ENCODE measurements around the gene DCST1. TPM values are rescaled to one million over a fixed set of nuclear protein-coding genes. Genes with fewer than 3 reads are reported as not detected.
A peak's percentile ranks its signal among the peaks of the same experiment; 100 is the strongest.

Gene DCST1
- total RNA-seq, 2 experiments from 2014 or later, result not detected

DNA sequence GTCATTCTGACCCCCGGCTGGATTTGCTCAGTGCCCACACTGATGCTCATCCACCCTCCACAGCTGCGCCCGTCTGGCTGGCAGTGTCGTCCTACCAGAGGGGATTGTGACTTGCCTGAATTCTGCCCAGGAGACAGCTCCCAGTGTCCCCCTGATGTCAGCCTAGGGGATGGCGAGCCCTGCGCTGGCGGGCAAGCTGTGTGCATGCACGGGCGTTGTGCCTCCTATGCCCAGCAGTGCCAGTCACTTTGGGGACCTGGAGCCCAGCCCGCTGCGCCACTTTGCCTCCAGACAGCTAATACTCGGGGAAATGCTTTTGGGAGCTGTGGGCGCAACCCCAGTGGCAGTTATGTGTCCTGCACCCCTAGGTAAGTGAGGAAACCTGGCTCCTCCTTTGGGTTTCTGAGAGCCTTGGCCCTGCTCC is 24.2 kb downstream of the DCST1 start:
- peaks cover 29% of the 10 kb centered on the region for H3K36me3 Mint-ChIP-seq (ENCODE audit: low read depth)
- intact Hi-C loops (cut with DNase I, micrococcal nuclease), result no loop called here
- no peak overlapping the region for H3K27ac Mint-ChIP-seq
- H3K4me1 Mint-ChIP-seq, result peaks cover 17% of the 10 kb centered on the region
- ChIA-PET CTCF (interaction anchor here (0.6 to 7.5 kb wide), 4 partner anchors 14 to 102 kb away, joined by 3 to 67 read pairs (median 4); partner anchors contain the start of gene PBXIP1), POLR2A (no interaction called here)
- no peaks in the 10 kb centered on the region for H3K27me3 Mint-ChIP-seq
- H3K9me3 Mint-ChIP-seq (ENCODE audit: low read depth), result no peaks in the 10 kb centered on the region
- DNase-seq (no peak), ATAC-seq (no peak)
- no peak overlapping the region for H3K4me3 Mint-ChIP-seq

GRCh38 chr1:155060736-155061135 is 27.1 kb downstream of the DCST1 start:
- ChIA-PET CTCF (interaction anchor here (0.8 to 7.5 kb wide), 16 partner anchors 9 to 501 kb away, joined by 3 to 67 read pairs (median 5); partner anchors contain the start of genes ADAM15, KRTCAP2, PBXIP1 and TRIM46), POLR2A (no interaction called here)
- H3K27me3 Mint-ChIP-seq, result no peaks in the 10 kb centered on the region
- H3K27ac Mint-ChIP-seq, result no peak overlapping the region
- peaks cover 23% of the 10 kb centered on the region for H3K36me3 Mint-ChIP-seq (ENCODE audit: low read depth)
- intact Hi-C loops (cut with DNase I, micrococcal nuclease), result loop anchor here (1.0 to 5.0 kb wide), 10 partner anchors 9 to 583 kb away; partner anchors contain the start of genes PYGO2 (in 2 of the 2) and ADAM15 (in 1 of the 2)
- no peaks in the 10 kb centered on the region for H3K9me3 Mint-ChIP-seq (ENCODE audit: low read depth)
- no peak overlapping the region for H3K4me3 Mint-ChIP-seq
- no peak for ATAC-seq
- no peak for DNase-seq
- peaks cover 29% of the 10 kb centered on the region for H3K4me1 Mint-ChIP-seq

DNA sequence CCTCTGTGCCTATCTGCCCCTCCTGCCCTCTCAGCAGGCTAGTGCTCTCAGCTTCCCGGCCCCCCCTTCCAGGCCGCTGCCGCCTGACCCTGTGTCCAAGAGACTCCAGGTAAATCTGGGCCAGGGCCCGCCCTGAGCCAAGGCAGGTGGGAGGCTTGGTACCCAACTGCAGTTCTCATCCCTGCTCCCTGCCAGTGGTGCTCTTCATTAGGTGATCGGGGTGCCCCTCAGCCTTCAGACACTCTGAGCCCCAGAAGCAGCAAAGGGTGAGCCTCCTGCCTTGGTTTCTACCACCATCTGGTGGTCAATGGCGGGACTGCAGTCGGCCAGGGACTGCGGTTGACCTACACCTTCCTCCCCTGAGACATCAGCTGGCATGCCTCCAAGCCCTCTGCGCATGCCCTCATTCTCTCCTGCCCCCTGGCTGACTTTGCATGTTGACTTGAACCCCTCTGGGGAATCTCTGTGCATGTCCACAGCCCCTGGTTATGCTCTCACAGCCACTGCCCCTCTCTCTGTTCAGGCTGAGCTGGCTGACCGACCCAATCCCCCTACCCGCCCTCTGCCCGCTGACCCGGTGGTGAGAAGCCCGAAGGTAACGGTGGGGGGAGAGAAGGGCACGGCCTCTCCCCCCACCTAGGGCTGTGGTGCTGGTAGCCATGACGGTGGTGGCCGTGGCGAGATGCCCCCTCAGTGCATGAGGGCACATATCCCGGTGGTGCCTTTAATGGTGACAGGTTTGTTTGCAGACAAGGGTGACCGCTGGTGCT is 27.9 kb downstream of the DCST1 start:
- Mint-ChIP-seq H3K27ac (no peak overlapping the region), H3K4me3 (no peak overlapping the region), H3K36me3 (ENCODE audit: low read depth) (peaks cover 17% of the 10 kb centered on the region), H3K4me1 (peaks cover 31% of the 10 kb centered on the region), H3K27me3 (no peaks in the 10 kb centered on the region), H3K9me3 (ENCODE audit: low read depth) (no peaks in the 10 kb centered on the region)
- POLR2A ChIA-PET, result interaction anchor here (0.5 kb wide), 1 partner anchor 82 kb away, joined by 3 read pairs; no protein-coding TSS in a partner anchor
- intact Hi-C loops (cut with DNase I, micrococcal nuclease), result loop anchor here (1.0 to 5.0 kb wide), 11 partner anchors 10 to 584 kb away; partner anchors contain the start of genes PYGO2 (in 2 of the 2), ADAM15 (in 1 of the 2) and PMVK (in 1 of the 2)
- DNase-seq (peak; percentile 97), ATAC-seq (peak; percentile 62)
- CTCF ChIA-PET, result interaction anchor here (0.6 to 7.5 kb wide), 30 partner anchors 9 to 622 kb away, joined by 3 to 67 read pairs (median 4); partner anchors contain the start of genes ADAM15, EFNA3, KRTCAP2 and PBXIP1

GRCh38 chr1:155062151-155062686 is 28.6 kb downstream of the DCST1 start:
- ChIA-PET POLR2A (interaction anchor here (0.5 kb wide), 1 partner anchor 83 kb away, joined by 3 read pairs; no protein-coding TSS in a partner anchor), CTCF (interaction anchor here (0.6 to 9.1 kb wide), 30 partner anchors 8 to 623 kb away, joined by 3 to 81 read pairs (median 5); partner anchors contain the start of genes ADAM15, EFNA3, KRTCAP2 and PMVK)
- H3K27me3 Mint-ChIP-seq, result no peaks in the 10 kb centered on the region
- peak overlapping the region; percentile 31 for H3K27ac Mint-ChIP-seq
- H3K4me1 Mint-ChIP-seq, result peaks cover 31% of the 10 kb centered on the region
- intact Hi-C loops (cut with DNase I, micrococcal nuclease), result loop anchor here (1.0 to 5.0 kb wide), 3 partner anchors 100 to 585 kb away; partner anchors contain the start of genes PMVK (in 1 of the 2) and PYGO2 (in 1 of the 2)
- DNase-seq (peak; percentile 46), ATAC-seq (no peak)
- peaks cover 16% of the 10 kb centered on the region for H3K36me3 Mint-ChIP-seq (ENCODE audit: low read depth)
- H3K4me3 Mint-ChIP-seq, result peak overlapping the region; percentile 83
- no peaks in the 10 kb centered on the region for H3K9me3 Mint-ChIP-seq (ENCODE audit: low read depth)

DNA sequence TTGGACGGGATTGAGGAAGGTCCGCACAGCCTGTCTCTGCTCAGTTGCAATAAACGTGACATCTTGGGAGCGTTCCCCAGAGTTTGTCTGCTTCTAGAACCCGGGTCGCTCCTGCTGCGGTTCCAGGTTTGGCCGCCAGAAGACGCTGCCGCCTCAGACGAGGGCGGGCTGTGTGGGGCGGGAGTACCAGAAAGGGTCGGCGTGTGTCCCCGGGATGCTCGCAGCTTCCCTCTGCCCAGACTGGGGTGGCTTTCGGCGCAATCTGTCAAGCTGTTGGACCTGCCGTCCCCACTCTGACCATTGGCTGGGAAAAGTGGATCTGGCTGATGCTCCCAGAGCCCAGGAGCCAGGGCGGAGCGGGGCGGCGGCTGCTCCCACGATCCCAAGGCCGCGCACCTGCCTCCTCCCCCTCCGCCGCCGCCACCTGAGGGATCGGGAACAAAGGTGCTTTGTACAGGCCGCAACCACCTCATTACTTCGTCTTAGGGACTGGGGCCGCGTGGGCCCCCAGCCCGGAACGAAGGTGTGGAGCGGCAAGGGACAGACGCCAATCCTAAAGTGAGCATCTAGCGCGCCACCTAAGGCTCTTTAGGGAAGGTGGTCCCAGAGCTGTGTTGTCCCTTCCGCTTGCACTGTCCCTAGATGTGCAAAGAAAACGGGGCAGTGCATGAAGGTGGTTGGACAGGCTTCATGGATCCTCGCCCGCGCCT is 29.2 kb downstream of the DCST1 start:
- Mint-ChIP-seq H3K4me1 (peaks cover 31% of the 10 kb centered on the region), H3K27me3 (no peaks in the 10 kb centered on the region), H3K4me3 (peak overlapping the region; percentile 83), H3K36me3 (ENCODE audit: low read depth) (peaks cover 13% of the 10 kb centered on the region), H3K9me3 (ENCODE audit: low read depth) (no peaks in the 10 kb centered on the region), H3K27ac (peak overlapping the region; percentile 60)
- POLR2A ChIA-PET, result interaction anchor here (0.6 kb wide), 1 partner anchor 735 kb away, joined by 6 read pairs; no protein-coding TSS in a partner anchor
- CTCF ChIA-PET, result interaction anchor here (0.7 to 9.1 kb wide), 11 partner anchors 8 to 260 kb away, joined by 3 to 81 read pairs (median 5); partner anchors contain the start of genes ADAM15 and PBXIP1
- DNase-seq, result peak; percentile 92
- ATAC-seq, result peak; percentile 42
- intact Hi-C loops (cut with DNase I, micrococcal nuclease), result loop anchor here (1.0 to 5.0 kb wide), 10 partner anchors 8 to 586 kb away; partner anchors contain the start of genes ADAM15 (in 1 of the 2), KRTCAP2 (in 1 of the 2), PMVK (in 1 of the 2) and PYGO2 (in 1 of the 2)

DNA sequence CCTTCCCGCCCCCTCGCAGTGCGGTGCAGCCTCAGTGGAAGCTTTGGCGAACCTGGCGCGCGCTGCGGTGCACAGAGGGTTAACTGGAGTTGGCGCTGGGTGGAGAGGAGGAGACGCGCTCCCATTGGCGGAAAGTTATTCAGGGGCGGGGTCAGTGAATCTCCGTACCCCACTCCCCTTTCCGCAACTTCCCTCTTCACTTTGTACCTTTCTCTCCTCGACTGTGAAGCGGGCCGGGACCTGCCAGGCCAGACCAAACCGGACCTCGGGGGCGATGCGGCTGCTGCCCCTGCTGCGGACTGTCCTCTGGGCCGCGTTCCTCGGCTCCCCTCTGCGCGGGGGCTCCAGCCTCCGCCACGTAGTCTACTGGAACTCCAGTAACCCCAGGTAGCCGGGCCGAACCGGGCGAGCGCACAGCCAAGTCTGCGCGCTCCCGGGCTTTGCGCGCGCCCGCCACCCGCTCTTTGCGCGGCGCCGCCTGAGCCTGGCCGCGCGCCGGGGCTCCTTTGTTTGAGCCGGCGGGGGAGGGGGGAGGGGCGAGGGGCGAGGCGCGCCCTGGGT is 30.0 kb downstream of the DCST1 start, which contains the start of gene EFNA4:
EFNA4 (plus strand) TSS at position 191 of the 561 bp plus-strand sequence; CDS start at position 275, 84 bp downstream.
- POLR2A ChIA-PET, result interaction anchor here (0.5 to 0.6 kb wide), 3 partner anchors 17 to 734 kb away, joined by 3 to 6 read pairs (median 3); no protein-coding TSS in a partner anchor
- H3K27ac Mint-ChIP-seq, result peak within 1 kb of the TSS; percentile 72
- CTCF ChIA-PET, result interaction anchor here (0.6 to 9.1 kb wide), 10 partner anchors 10 to 108 kb away, joined by 3 to 81 read pairs (median 4); partner anchors contain the start of genes ADAM15, EFNA3 and PBXIP1
- peak within 1 kb of the TSS; percentile 83 for H3K4me3 Mint-ChIP-seq
- H3K9me3 Mint-ChIP-seq (ENCODE audit: low read depth), result no peaks in the 10 kb centered on the region
- DNase-seq (peak; percentile 92), ATAC-seq (peak; percentile 87)
- H3K27me3 Mint-ChIP-seq, result no peaks in the 10 kb centered on the region
- intact Hi-C loops (cut with DNase I, micrococcal nuclease), result loop anchor here (1.0 to 5.0 kb wide), 10 partner anchors 8 to 586 kb away; partner anchors contain the start of genes ADAM15 (in 1 of the 2), EFNA3 (in 1 of the 2), KRTCAP2 (in 1 of the 2) and PYGO2 (in 1 of the 2)
- peaks cover 11% of the 10 kb centered on the region for H3K36me3 Mint-ChIP-seq (ENCODE audit: low read depth)
- H3K4me1 Mint-ChIP-seq, result peaks cover 31% of the 10 kb centered on the region

DNA sequence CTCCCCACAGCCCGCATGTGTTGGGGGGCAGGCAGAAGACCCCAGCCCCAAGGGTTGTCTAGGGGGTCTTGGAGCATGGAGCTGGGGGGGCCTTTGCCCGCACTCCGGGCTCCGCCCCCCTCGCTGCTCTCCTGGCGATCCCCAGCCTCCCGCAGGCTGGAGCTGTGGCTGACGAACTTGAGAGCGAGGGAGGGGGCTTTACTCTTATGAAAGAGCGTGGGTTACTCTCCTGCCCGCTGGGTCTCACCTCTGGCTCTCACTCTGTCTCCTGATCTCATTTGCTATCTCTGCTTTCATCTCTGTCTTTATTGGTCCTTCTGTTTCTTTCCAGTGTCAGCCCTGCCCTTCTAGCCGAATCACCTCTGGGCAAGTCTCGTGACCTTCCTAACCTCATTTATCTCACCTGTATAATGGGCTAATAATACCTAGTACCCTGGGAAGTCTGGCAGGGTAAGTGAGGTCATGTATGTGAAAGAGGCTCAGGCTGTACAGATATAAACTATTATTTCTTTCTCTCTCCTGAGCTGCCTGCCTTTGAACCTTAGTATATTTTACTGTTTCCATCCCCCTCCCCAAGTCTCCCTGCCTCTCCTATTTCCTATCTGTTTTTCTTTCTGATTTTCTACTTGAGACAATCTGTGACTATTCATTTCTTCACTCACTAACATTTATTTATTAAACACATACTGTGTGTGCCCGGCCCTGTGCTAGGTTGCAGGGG is 30.6 kb downstream of the DCST1 start:
- ChIA-PET CTCF (interaction anchor here (0.7 to 9.1 kb wide), 9 partner anchors 11 to 206 kb away, joined by 3 to 81 read pairs (median 4); partner anchors contain the start of genes ADAM15 and EFNA3), POLR2A (interaction anchor here (0.6 kb wide), 1 partner anchor 201 kb away, joined by 5 read pairs; no protein-coding TSS in a partner anchor)
- peak overlapping the region; percentile 72 for H3K27ac Mint-ChIP-seq
- ATAC-seq, result peak; percentile 14
- peak overlapping the region; percentile 83 for H3K4me3 Mint-ChIP-seq
- no peaks in the 10 kb centered on the region for H3K27me3 Mint-ChIP-seq
- intact Hi-C loops (cut with DNase I, micrococcal nuclease), result loop anchor here (1.0 to 5.0 kb wide), 3 partner anchors 14 to 587 kb away; partner anchors contain the start of genes EFNA3 (in 1 of the 2) and PYGO2 (in 1 of the 2)
- DNase-seq, result peak; percentile 67
- no peaks in the 10 kb centered on the region for H3K9me3 Mint-ChIP-seq (ENCODE audit: low read depth)
- H3K36me3 Mint-ChIP-seq (ENCODE audit: low read depth), result peaks cover 12% of the 10 kb centered on the region
- H3K4me1 Mint-ChIP-seq, result peaks cover 31% of the 10 kb centered on the region

DNA sequence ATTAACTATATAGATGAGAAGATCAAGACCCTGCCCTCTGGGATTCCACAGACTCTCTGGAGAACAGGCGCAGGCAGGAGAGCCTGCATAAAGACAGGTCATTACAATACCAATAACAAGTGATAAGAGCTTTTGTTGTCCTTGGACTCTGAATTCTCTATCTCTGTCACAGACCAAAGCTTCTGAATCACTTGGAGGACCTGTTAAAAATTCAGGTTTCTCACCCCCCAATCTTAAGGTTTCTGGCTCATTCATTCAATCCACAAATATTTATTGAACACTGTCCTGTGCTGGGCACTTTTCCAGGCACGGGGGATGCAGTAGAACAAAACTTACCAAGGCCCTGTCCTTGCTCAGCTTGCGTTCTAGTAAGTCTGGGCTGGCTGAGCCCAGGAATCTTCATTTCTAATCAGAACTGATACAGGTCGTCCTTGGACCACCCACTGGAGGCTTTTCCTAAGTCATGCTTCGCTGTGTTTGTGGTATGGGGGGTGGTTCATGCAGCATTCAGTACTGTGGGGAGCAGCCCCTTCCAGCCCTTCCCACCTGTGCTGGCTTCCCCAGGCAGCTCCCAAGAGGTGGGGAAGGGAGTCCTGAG is 31.3 kb downstream of the DCST1 start:
- H3K4me3 Mint-ChIP-seq, result peak overlapping the region; percentile 83
- CTCF ChIA-PET, result interaction anchor here (0.7 to 9.1 kb wide), 8 partner anchors 13 to 207 kb away, joined by 3 to 81 read pairs (median 4); partner anchors contain the start of genes ADAM15 and EFNA3
- POLR2A ChIA-PET, result interaction anchor here (0.6 kb wide), 1 partner anchor 202 kb away, joined by 5 read pairs; no protein-coding TSS in a partner anchor
- no peaks in the 10 kb centered on the region for H3K27me3 Mint-ChIP-seq
- DNase-seq (no peak), ATAC-seq (no peak)
- peaks cover 12% of the 10 kb centered on the region for H3K36me3 Mint-ChIP-seq (ENCODE audit: low read depth)
- peaks cover 31% of the 10 kb centered on the region for H3K4me1 Mint-ChIP-seq
- intact Hi-C loops (cut with DNase I, micrococcal nuclease), result loop anchor here (1.0 to 5.0 kb wide), 3 partner anchors 13 to 588 kb away; partner anchors contain the start of genes EFNA3 (in 1 of the 2) and PYGO2 (in 1 of the 2)
- H3K27ac Mint-ChIP-seq, result peak overlapping the region; percentile 11
- H3K9me3 Mint-ChIP-seq (ENCODE audit: low read depth), result no peaks in the 10 kb centered on the region

GRCh38 chr1:155066777-155067176 is 33.2 kb downstream of the DCST1 start:
- Mint-ChIP-seq H3K27ac (no peak overlapping the region), H3K9me3 (ENCODE audit: low read depth) (no peaks in the 10 kb centered on the region), H3K36me3 (ENCODE audit: low read depth) (peaks cover 4% of the 10 kb centered on the region), H3K4me3 (no peak overlapping the region), H3K4me1 (peaks cover 30% of the 10 kb centered on the region), H3K27me3 (no peaks in the 10 kb centered on the region)
- intact Hi-C loops (cut with DNase I, micrococcal nuclease), result no loop called here
- ChIA-PET CTCF (interaction anchor here (0.6 to 9.1 kb wide), 6 partner anchors 11 to 1362 kb away, joined by 3 to 81 read pairs (median 4); partner anchors contain the start of genes EFNA3 and FLAD1), POLR2A (no interaction called here)
- no peak for DNase-seq
- no peak for ATAC-seq

Data from activated CD4-positive, alpha-beta T cell treated with anti-CD3 and anti-CD28 coated beads for 36 hours (primary cell).